ENCODE data around the gene KRT15.

KRT15 gene

DNA sequence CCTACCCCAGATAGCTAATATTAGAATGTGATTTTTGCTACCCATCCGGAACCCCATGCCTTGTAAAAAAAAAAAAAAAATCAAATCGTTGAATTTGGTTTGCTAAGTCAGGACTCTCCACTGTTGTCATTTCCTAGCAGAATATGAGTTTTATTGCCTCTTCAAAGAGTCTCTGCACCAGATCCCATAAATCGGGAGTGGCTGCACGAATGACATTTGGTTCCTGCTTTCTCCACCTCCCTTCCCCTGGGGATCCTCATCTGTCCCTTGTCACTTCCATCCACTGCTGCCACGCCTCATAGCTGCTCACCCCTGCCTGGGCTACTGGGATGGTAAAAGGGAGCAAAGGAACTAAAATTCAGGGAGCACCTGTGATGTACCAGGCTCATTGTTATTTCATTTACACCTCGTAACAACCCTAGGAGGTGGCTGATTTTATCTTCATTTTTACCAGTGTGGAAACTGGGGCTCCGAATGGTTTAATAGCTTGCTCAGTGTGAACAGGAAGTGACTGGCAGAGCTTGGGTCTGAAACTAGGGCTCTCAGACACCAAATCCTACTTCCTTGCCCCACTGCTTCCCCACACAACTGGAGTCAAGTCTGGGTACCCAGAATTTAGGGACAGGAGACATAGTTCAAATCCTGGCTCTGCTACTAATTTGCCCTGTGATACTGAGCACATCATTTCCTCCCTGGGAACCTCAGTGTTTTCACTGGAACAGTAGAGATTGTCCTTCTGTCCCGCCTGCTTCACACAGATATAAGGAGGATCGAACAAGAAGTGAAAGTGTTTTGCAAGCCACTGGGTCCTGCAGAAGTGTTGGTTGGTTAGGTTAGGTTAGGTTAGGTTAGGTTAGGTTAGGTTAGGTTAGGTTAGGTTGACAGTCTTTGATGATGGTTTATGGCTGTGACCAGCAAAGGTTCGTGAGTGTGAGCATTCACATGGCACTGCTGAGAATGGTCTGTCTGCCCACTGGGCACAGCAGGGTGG, 28.4 kb downstream of the KRT15 start:
- H3K4me3 ChIP-seq (replicated peaks in 1 of 2; ENCODE audit: low read depth in 2 of 2, low read length in 2 of 2) = no peak overlapping the region
- DNase-seq (ENCODE audit: low read depth in 2 of 2) = no peak
- TF ChIP-seq, protein P1, sequence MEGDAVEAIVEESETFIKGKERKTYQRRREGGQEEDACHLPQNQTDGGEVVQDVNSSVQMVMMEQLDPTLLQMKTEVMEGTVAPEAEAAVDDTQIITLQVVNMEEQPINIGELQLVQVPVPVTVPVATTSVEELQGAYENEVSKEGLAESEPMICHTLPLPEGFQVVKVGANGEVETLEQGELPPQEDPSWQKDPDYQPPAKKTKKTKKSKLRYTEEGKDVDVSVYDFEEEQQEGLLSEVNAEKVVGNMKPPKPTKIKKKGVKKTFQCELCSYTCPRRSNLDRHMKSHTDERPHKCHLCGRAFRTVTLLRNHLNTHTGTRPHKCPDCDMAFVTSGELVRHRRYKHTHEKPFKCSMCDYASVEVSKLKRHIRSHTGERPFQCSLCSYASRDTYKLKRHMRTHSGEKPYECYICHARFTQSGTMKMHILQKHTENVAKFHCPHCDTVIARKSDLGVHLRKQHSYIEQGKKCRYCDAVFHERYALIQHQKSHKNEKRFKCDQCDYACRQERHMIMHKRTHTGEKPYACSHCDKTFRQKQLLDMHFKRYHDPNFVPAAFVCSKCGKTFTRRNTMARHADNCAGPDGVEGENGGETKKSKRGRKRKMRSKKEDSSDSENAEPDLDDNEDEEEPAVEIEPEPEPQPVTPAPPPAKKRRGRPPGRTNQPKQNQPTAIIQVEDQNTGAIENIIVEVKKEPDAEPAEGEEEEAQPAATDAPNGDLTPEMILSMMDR (IDR thresholded peaks at IDR 0.05; ENCODE audit: low read depth, low read length) = no peak

DNA sequence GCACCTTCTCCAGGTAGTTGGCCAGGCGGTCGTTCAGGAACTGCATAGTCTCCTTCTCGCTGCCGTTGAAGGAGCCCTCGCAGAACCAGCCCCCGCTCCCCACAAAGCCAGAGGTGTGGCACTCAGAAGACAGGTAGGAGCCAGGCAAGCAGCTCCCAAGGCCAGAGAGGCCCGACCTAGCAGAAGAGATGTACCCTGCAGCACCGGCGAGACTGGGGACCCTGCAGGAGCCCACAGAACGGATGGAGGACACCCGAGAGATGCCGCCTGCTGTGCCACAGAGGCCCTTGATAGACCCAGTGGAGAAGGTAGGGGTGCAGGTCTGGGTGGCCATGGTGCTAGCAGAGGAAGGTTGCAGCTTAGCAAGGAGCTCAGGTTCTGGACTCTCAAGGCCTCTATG, 29.2 kb downstream of the KRT15 start, which contains the start of gene KRT36:
Gene KRT36 (minus strand): TSS at position 380 of the 400 bp plus-strand sequence. CDS start 46 bp downstream, at position 334.
- TF ChIP-seq, protein P1 (IDR thresholded peaks at IDR 0.05; ENCODE audit: low read depth, low read length) = no peak
- no peak for DNase-seq (ENCODE audit: low read depth in 2 of 2)
- no peak within 1 kb of the TSS for H3K4me3 ChIP-seq (replicated peaks in 1 of 2; ENCODE audit: low read depth in 2 of 2, low read length in 2 of 2)

DNA sequence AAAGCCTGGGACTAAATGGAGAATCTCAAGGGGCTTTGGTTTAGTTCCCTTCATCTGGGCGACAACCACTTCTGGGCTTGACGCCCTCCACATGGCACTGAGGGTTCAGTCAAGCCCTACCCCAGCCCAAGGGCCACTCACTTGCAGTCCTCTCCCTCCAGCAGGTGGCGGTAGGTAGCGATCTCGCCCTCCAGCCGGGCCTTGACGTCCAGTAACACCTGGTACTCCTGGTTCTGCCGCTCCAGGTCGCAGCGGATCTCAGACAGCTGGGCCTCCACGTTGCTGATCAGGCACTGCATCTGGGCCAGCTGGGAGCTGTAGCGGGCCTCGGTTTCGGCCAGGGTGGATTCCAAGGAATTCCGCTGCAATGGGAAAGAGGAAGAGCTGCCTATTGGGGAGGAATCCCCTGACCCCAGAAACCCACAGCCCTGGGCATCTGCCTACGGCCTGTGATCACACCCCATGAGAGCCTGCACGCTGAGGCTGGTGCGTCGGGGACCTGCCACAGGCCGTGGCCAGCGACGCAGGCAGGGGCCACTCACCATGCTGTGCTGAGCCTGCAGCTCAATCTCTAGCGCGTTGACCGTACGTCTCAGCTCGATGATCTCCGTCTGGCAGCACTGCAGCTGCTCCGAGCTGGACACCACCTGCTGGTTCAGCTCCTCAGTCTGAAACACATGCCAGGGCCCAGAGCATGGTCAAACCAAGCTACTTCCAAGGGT, 31.7 kb downstream of the KRT15 start:
- peak in 1 of 2 donors; percentile 9 for DNase-seq (ENCODE audit: low read depth in 2 of 2)
- no peak overlapping the region for H3K4me3 ChIP-seq (replicated peaks in 1 of 2; ENCODE audit: low read depth in 2 of 2, low read length in 2 of 2)

DNA sequence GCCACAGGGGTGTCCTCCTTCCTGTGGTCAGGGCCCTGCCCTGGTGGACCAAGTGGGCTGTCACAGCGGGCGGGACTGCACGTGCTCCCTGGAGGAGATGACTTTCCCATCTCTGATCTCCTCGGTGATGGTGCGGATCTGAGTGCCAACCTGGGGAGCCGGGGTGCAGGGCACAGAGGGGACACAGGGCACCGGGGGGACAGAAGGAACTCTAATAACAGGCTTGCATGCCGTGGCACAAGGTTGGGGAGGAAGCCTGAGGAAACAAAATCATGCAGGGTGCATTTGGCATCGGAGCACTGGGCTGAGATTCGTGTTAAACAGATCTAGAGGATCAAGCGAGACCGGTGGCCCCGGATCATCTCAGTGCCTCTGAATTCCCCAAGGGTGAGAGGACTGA, 32.4 kb downstream of the KRT15 start:
- DNase-seq (ENCODE audit: low read depth in 2 of 2) = no peak
- TF ChIP-seq, protein P1 (IDR thresholded peaks at IDR 0.05; ENCODE audit: low read depth, low read length) = no peak
- no peak overlapping the region for H3K4me3 ChIP-seq (replicated peaks in 1 of 2; ENCODE audit: low read depth in 2 of 2, low read length in 2 of 2)

More for the DNA sequence above, 31.7 kb downstream of the KRT15 start:
- TF ChIP-seq, protein P1 (IDR thresholded peaks at IDR 0.05; ENCODE audit: low read depth, low read length) = peak; percentile 65

DNA sequence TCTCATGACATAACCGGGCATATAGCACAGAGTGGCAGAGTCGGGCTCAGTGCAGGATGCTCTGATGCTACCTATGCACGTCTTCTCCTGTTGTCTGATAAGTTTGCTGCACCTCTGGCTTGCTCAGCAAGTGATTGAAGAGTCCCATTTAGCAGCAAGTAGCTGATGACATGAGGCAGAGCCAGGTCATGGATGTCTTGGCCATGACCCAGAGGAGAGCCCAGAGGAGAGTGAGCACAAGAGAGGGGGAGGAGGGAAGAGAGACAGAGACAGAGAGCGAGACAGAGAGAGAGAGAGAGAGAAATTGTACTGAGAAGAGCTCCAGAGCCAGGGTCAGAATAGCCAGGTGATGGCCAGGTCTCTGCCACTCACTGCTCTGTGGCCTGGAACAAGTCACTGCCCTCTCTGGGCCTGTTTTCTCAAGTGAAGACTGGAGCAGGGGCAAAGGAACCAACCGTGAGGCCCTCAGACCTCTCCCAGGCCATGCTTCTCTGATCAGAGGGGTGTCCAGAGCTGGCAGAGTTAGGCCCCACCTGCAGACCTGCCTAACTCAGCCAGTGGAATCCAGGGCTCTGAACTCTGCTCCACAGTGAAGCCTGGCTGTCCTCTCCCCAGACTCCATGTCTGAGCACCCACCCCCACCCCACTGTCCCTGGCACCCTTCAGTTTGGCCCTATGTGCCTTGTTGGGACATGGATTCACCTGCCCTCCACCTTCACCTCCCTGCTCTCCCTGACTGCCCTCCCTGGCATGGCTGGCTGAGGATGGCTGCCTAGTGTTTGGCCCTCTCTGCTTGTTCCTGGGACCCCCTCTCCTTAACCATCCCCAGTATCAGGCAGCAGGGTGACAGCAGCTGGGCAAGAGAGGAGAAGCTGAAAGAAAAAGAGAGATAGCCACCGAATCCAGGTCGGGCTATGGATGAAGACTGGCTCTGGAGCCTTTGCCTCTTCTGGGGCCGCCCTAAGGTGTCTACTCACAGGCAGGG, 33.5 kb downstream of the KRT15 start:
- H3K4me3 ChIP-seq (replicated peaks in 1 of 2; ENCODE audit: low read depth in 2 of 2, low read length in 2 of 2) = no peak overlapping the region
- no peak for DNase-seq (ENCODE audit: low read depth in 2 of 2)
- TF ChIP-seq, protein P1 (IDR thresholded peaks at IDR 0.05; ENCODE audit: low read depth, low read length) = no peak
